Measurements from ENCODE around the gene CSN2. TPM values are rescaled to one million over a fixed set of nuclear protein-coding genes. Genes with fewer than 3 reads are reported as not detected.

The CSN2 gene, protein sequence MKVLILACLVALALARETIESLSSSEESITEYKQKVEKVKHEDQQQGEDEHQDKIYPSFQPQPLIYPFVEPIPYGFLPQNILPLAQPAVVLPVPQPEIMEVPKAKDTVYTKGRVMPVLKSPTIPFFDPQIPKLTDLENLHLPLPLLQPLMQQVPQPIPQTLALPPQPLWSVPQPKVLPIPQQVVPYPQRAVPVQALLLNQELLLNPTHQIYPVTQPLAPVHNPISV
- total RNA-seq (not detected in 2 replicates), polyA plus RNA-seq (not detected in 2 replicates), polyA minus RNA-seq (ENCODE audit: low replicate concordance) (not detected in 2 replicates)
- polyA plus RNA-seq (2012), result not detected in 2 replicates

DNA sequence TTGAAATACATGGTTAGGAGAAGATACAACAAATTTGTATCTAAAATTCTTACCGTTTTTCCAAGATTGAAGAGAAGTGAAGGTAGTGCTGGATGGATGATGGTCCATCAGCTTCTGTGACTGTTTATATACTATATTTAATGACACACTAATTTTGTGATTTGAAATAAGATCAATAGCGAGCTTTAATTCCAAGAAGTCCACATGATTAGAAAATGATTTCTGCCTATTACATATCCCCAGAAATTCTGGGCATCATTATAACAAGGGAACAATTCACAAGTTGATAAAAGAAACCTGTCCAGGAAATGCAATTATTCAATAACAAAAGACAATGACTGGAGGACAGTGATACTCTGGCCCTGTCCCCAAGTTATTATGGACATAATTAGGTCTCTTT, at the start of gene CSN2:
CSN2 (minus strand) TSS at position 101 of the 400 bp plus-strand sequence. CDS start 4,733 bp downstream, outside the sequence.
- no peaks in the 10 kb centered on the region for H3K27me3 ChIP-seq (ENCODE audit: control insufficient read depth, insufficient read depth, low read length)
- H2AFZ ChIP-seq (ENCODE audit: low read length), result no peak within 1 kb of the TSS
- no peak for TF ChIP-seq EZH2 (IDR thresholded peaks at IDR 0.05; ENCODE audit: low read length, missing control alignments)
- TF ChIP-seq, protein P1, sequence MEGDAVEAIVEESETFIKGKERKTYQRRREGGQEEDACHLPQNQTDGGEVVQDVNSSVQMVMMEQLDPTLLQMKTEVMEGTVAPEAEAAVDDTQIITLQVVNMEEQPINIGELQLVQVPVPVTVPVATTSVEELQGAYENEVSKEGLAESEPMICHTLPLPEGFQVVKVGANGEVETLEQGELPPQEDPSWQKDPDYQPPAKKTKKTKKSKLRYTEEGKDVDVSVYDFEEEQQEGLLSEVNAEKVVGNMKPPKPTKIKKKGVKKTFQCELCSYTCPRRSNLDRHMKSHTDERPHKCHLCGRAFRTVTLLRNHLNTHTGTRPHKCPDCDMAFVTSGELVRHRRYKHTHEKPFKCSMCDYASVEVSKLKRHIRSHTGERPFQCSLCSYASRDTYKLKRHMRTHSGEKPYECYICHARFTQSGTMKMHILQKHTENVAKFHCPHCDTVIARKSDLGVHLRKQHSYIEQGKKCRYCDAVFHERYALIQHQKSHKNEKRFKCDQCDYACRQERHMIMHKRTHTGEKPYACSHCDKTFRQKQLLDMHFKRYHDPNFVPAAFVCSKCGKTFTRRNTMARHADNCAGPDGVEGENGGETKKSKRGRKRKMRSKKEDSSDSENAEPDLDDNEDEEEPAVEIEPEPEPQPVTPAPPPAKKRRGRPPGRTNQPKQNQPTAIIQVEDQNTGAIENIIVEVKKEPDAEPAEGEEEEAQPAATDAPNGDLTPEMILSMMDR (conservative IDR thresholded peaks at IDR 0.05 in 1 of 2, IDR thresholded peaks at IDR 0.05 in 1 of 2; ENCODE audit: low read depth in 1 of 2, low read length in 2 of 2), result no peak

DNA sequence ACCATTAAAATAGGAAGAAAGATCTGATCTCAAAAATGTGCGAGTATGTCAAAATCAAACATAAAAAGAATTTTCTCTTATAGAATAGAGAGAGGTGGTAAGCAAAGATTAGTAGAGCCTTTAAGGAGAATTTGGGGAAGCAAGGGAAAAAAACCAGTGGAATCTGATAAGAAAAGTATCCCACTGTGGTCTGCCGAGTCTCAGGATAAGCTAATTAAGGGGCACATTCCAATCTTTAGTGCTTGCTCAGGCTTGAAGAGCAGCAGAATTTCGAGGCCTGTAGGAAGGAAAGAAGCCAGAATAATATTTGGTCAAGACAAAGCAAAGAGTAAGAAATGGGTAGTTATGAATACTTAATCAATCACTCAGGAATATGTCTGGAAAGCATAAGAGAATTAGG, 43.2 kb upstream of the CSN2 start:
- no peak overlapping the region for H3K4me3 ChIP-seq (replicated peaks in 1 of 4; ENCODE audit: control extremely low read depth in 1 of 4, insufficient read depth in 1 of 4, low read depth in 3 of 4, low read length in 4 of 4)
- no peaks in the 10 kb centered on the region for H3K9me3 ChIP-seq (ENCODE audit: control insufficient read depth, insufficient read depth, low read depth, low read length)
- no peak for TF ChIP-seq EZH2 (IDR thresholded peaks at IDR 0.05; ENCODE audit: low read length, missing control alignments)
- TF ChIP-seq, protein P1 (conservative IDR thresholded peaks at IDR 0.05 in 1 of 2, IDR thresholded peaks at IDR 0.05 in 1 of 2; ENCODE audit: low read depth in 1 of 2, low read length in 2 of 2), result no peak
- no peaks in the 10 kb centered on the region for H3K79me2 ChIP-seq (ENCODE audit: control insufficient read depth, insufficient read depth, low read length)
- no peak overlapping the region for H3K4me2 ChIP-seq (ENCODE audit: extremely low read depth, insufficient read depth, low read length)
- H2AFZ ChIP-seq (ENCODE audit: low read length), result no peak overlapping the region
- no peak overlapping the region for H3K9ac ChIP-seq (ENCODE audit: insufficient read depth, low read length)
- no peaks in the 10 kb centered on the region for H4K20me1 ChIP-seq (ENCODE audit: control insufficient read depth, extremely low read depth, insufficient read depth, low read length)
- H3K27me3 ChIP-seq (ENCODE audit: control insufficient read depth, insufficient read depth, low read length), result no peaks in the 10 kb centered on the region
- H3K4me1 ChIP-seq (ENCODE audit: control insufficient read depth, extremely low read depth, insufficient read depth, low read length), result no peaks in the 10 kb centered on the region
- no peak overlapping the region for H3K27ac ChIP-seq (ENCODE audit: insufficient read depth, low read length)
- DNase-seq (ENCODE audit: low read depth in 2 of 2), result no peak
- H3K36me3 ChIP-seq (ENCODE audit: control insufficient read depth, insufficient read depth, low read length), result no peaks in the 10 kb centered on the region

More for the DNA sequence above, at the start of gene CSN2:
- Histone ChIP-seq H3K4me3 (replicated peaks in 1 of 4; ENCODE audit: control extremely low read depth in 1 of 4, insufficient read depth in 1 of 4, low read depth in 3 of 4, low read length in 4 of 4) (no peak within 1 kb of the TSS), H4K20me1 (ENCODE audit: control insufficient read depth, extremely low read depth, insufficient read depth, low read length) (no peaks in the 10 kb centered on the region), H3K79me2 (ENCODE audit: control insufficient read depth, insufficient read depth, low read length) (no peaks in the 10 kb centered on the region), H3K4me1 (ENCODE audit: control insufficient read depth, extremely low read depth, insufficient read depth, low read length) (no peaks in the 10 kb centered on the region), H3K9me3 (ENCODE audit: control insufficient read depth, insufficient read depth, low read depth, low read length) (no peaks in the 10 kb centered on the region), H3K27ac (ENCODE audit: insufficient read depth, low read length) (no peak within 1 kb of the TSS), H3K36me3 (ENCODE audit: control insufficient read depth, insufficient read depth, low read length) (no peaks in the 10 kb centered on the region), H3K4me2 (ENCODE audit: extremely low read depth, insufficient read depth, low read length) (no peak within 1 kb of the TSS), H3K9ac (ENCODE audit: insufficient read depth, low read length) (no peak within 1 kb of the TSS)
- DNase-seq (ENCODE audit: low read depth in 2 of 2), result no peak

DNA sequence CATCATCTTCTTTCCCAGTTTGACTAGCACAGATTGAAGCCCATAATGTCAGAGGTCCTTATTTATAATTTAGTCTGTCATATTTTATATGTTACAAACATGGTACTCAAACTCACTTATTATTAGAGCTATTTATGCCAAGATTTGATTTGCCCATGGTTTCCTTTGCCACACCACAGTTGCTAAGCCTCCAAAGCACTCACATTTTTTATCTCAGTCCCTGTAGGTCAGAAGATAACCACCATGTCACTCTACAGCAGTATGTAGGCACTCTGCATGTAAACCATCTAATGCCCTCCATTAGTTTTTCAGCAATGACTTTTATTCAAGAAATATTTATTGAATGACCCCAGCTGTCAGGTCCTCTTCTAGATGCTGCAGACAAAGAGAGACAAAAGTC, 37.0 kb upstream of the CSN2 start:
- Histone ChIP-seq H3K9me3 (ENCODE audit: control insufficient read depth, insufficient read depth, low read depth, low read length) (no peaks in the 10 kb centered on the region), H3K36me3 (ENCODE audit: control insufficient read depth, insufficient read depth, low read length) (no peaks in the 10 kb centered on the region), H3K27me3 (ENCODE audit: control insufficient read depth, insufficient read depth, low read length) (no peaks in the 10 kb centered on the region), H3K79me2 (ENCODE audit: control insufficient read depth, insufficient read depth, low read length) (no peaks in the 10 kb centered on the region), H3K4me2 (ENCODE audit: extremely low read depth, insufficient read depth, low read length) (no peak overlapping the region), H3K4me3 (replicated peaks in 1 of 4; ENCODE audit: control extremely low read depth in 1 of 4, insufficient read depth in 1 of 4, low read depth in 3 of 4, low read length in 4 of 4) (no peak overlapping the region), H4K20me1 (ENCODE audit: control insufficient read depth, extremely low read depth, insufficient read depth, low read length) (no peaks in the 10 kb centered on the region), H3K4me1 (ENCODE audit: control insufficient read depth, extremely low read depth, insufficient read depth, low read length) (no peaks in the 10 kb centered on the region), H3K9ac (ENCODE audit: insufficient read depth, low read length) (no peak overlapping the region), H2AFZ (ENCODE audit: low read length) (no peak overlapping the region), H3K27ac (ENCODE audit: insufficient read depth, low read length) (no peak overlapping the region)
- DNase-seq (ENCODE audit: low read depth in 2 of 2), result no peak
- no peak for TF ChIP-seq EZH2 (IDR thresholded peaks at IDR 0.05; ENCODE audit: low read length, missing control alignments)
- TF ChIP-seq, protein P1 (conservative IDR thresholded peaks at IDR 0.05 in 1 of 2, IDR thresholded peaks at IDR 0.05 in 1 of 2; ENCODE audit: low read depth in 1 of 2, low read length in 2 of 2), result no peak

All from fibroblast of lung (primary cell).